ENCODE results near the gene FCER1A. TPM values are rescaled to one million over a fixed set of nuclear protein-coding genes. Genes with fewer than 3 reads are reported as not detected.

The FCER1A gene
- total RNA-seq, 1 donor = not detected

GRCh38 chr1:159289060-159289459, 13.1 kb upstream of the FCER1A start:
- no peak for TF ChIP-seq CTCF (IDR thresholded peaks at IDR 0.05; ENCODE audit: extremely low read depth, low read depth, low read length)
- H3K27me3 ChIP-seq (ENCODE audit: insufficient read depth, low read length) = no peaks in the 10 kb centered on the region
- H3K9me3 ChIP-seq (ENCODE audit: low read depth, low read length) = no peaks in the 10 kb centered on the region
- no peak overlapping the region for H2AFZ ChIP-seq (ENCODE audit: low read length)
- H3K4me2 ChIP-seq (ENCODE audit: insufficient read depth, low read length) = no peak overlapping the region
- no peak for DNase-seq (ENCODE audit: insufficient read length, low spot score, missing footprints)
- H3K27ac ChIP-seq (ENCODE audit: low read depth, low read length) = no peak overlapping the region
- H3K79me2 ChIP-seq (ENCODE audit: insufficient read depth, low read length) = no peaks in the 10 kb centered on the region
- no peak overlapping the region for H3K4me3 ChIP-seq (ENCODE audit: insufficient read depth, low read length)
- H4K20me1 ChIP-seq (ENCODE audit: insufficient read depth, low read length) = no peaks in the 10 kb centered on the region
- no peaks in the 10 kb centered on the region for H3K4me1 ChIP-seq (ENCODE audit: insufficient read depth, low read length)
- H3K36me3 ChIP-seq (ENCODE audit: insufficient read depth, low read length) = no peaks in the 10 kb centered on the region

- no peak overlapping the region for H3K4me2 ChIP-seq (ENCODE audit: insufficient read depth, low read length)
- H3K9me3 ChIP-seq (ENCODE audit: low read depth, low read length) = no peaks in the 10 kb centered on the region
- no peaks in the 10 kb centered on the region for H3K79me2 ChIP-seq (ENCODE audit: insufficient read depth, low read length)
- no peaks in the 10 kb centered on the region for H4K20me1 ChIP-seq (ENCODE audit: insufficient read depth, low read length)
- no peak overlapping the region for H3K4me3 ChIP-seq (ENCODE audit: insufficient read depth, low read length)
- no peak overlapping the region for H3K27ac ChIP-seq (ENCODE audit: low read depth, low read length)
- TF ChIP-seq CTCF (IDR thresholded peaks at IDR 0.05; ENCODE audit: extremely low read depth, low read depth, low read length) = no peak
- no peak for DNase-seq (ENCODE audit: insufficient read length, low spot score, missing footprints)
- no peaks in the 10 kb centered on the region for H3K36me3 ChIP-seq (ENCODE audit: insufficient read depth, low read length)
- no peak overlapping the region for H2AFZ ChIP-seq (ENCODE audit: low read length)
- H3K4me1 ChIP-seq (ENCODE audit: insufficient read depth, low read length) = no peaks in the 10 kb centered on the region
- H3K27me3 ChIP-seq (ENCODE audit: insufficient read depth, low read length) = no peaks in the 10 kb centered on the region
These were observed 10.7 kb upstream of the FCER1A start for GRCh38 chr1:159291424-159291823.

DNA sequence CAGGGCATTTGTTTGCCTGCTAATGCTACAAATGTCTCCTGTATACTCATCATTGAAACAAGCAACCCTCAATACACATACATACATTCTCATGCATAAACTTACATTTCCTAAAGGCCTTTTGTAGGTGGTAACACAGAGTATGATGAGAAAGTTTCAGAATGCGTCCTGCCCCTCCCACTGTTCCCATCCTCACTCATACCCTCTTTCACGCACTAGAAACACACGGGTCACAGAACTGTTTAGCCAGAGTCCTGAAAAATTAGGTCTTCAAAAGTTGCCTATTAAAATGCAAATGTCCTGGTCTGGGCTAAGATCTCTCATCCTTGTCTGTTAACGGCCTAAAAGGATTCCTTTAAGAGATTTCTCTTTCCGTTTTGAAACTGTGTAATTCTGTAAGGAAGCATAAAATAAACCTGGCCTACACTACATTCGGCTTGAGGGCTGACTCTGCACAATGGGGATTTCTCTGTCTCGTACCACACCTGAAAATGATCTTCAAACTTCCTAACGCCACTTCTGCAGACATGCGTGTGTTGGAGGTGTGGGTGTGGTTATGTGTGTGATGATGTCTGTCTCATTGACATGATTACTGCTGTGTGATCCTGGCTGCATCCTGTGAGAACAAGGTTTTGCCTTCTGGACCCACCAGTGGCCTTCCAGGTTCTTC, 5.3 kb upstream of the FCER1A start:
- H3K36me3 ChIP-seq (ENCODE audit: insufficient read depth, low read length) = no peaks in the 10 kb centered on the region
- no peaks in the 10 kb centered on the region for H3K79me2 ChIP-seq (ENCODE audit: insufficient read depth, low read length)
- no peaks in the 10 kb centered on the region for H3K9me3 ChIP-seq (ENCODE audit: low read depth, low read length)
- no peaks in the 10 kb centered on the region for H3K4me1 ChIP-seq (ENCODE audit: insufficient read depth, low read length)
- TF ChIP-seq CTCF (IDR thresholded peaks at IDR 0.05; ENCODE audit: extremely low read depth, low read depth, low read length) = no peak
- no peaks in the 10 kb centered on the region for H3K27me3 ChIP-seq (ENCODE audit: insufficient read depth, low read length)
- no peak overlapping the region for H3K4me2 ChIP-seq (ENCODE audit: insufficient read depth, low read length)
- H4K20me1 ChIP-seq (ENCODE audit: insufficient read depth, low read length) = no peaks in the 10 kb centered on the region
- no peak for DNase-seq (ENCODE audit: insufficient read length, low spot score, missing footprints)
- no peak overlapping the region for H3K27ac ChIP-seq (ENCODE audit: low read depth, low read length)
- no peak overlapping the region for H3K4me3 ChIP-seq (ENCODE audit: insufficient read depth, low read length)
- H2AFZ ChIP-seq (ENCODE audit: low read length) = no peak overlapping the region

DNA sequence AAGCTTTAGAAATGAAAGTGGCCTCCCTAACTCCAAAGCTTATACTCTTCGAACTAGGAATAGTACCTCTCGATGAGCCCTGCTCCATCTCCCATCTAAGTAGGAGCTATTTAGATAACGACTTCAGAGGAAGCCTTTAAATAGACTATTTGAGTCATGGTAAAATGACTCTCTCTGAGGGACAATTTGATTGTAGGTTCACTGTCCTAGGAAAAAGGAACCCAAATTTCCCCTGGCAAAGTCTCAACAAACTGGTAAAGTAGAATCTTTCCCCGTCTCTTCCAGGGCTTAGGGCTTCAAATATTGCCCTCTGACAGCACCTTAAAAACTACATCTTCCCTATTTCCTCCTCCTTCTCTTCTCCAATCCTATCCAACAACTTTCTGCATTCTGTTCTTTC, 2.0 kb upstream of the FCER1A start:
- no peak for TF ChIP-seq CTCF (IDR thresholded peaks at IDR 0.05; ENCODE audit: extremely low read depth, low read depth, low read length)

More for the DNA sequence above, 2.0 kb upstream of the FCER1A start:
- no peaks in the 10 kb centered on the region for H3K27me3 ChIP-seq (ENCODE audit: insufficient read depth, low read length)
- no peaks in the 10 kb centered on the region for H3K36me3 ChIP-seq (ENCODE audit: insufficient read depth, low read length)
- H3K4me1 ChIP-seq (ENCODE audit: insufficient read depth, low read length) = no peaks in the 10 kb centered on the region
- H4K20me1 ChIP-seq (ENCODE audit: insufficient read depth, low read length) = no peaks in the 10 kb centered on the region
- DNase-seq (ENCODE audit: insufficient read length, low spot score, missing footprints) = no peak
- no peak overlapping the region for H3K4me3 ChIP-seq (ENCODE audit: insufficient read depth, low read length)
- H3K27ac ChIP-seq (ENCODE audit: low read depth, low read length) = no peak overlapping the region
- no peak overlapping the region for H2AFZ ChIP-seq (ENCODE audit: low read length)
- no peak overlapping the region for H3K4me2 ChIP-seq (ENCODE audit: insufficient read depth, low read length)
- no peaks in the 10 kb centered on the region for H3K9me3 ChIP-seq (ENCODE audit: low read depth, low read length)
- H3K79me2 ChIP-seq (ENCODE audit: insufficient read depth, low read length) = no peaks in the 10 kb centered on the region

All from osteoblast (primary cell).